ENCODE results near the gene HSPA1B.

The HSPA1B gene

GRCh38 chr6:31858707-31859106 is 31.2 kb downstream of the HSPA1B start:
- Histone ChIP-seq H3K27ac (replicated peaks) (no peak overlapping the region), H3K27me3 (ENCODE audit: insufficient read depth, poor library complexity, severe bottlenecking) (no peaks in the 10 kb centered on the region), H3K4me3 (replicated peaks; ENCODE audit: insufficient read depth, low read length) (no peak overlapping the region)
- no peak for DNase-seq (ENCODE audit: low read depth in 1 of 2, low spot score in 1 of 2)
- TF ChIP-seq CTCF (IDR thresholded peaks at IDR 0.05; ENCODE audit: insufficient read depth, low read length) (no peak), GABPA (IDR thresholded peaks at IDR 0.05; ENCODE audit: low read depth) (no peak), REST (IDR thresholded peaks at IDR 0.05; ENCODE audit: insufficient replicate concordance, low read depth) (no peak), POLR2AphosphoS5 (IDR thresholded peaks at IDR 0.05; ENCODE audit: low read depth) (no peak), SPI1 (IDR thresholded peaks at IDR 0.05; ENCODE audit: borderline replicate concordance, low read depth) (no peak)

GRCh38 chr6:31859923-31860322 is 32.4 kb downstream of the HSPA1B start:
- no peak overlapping the region for H3K27ac ChIP-seq (replicated peaks)
- DNase-seq (ENCODE audit: low read depth in 1 of 2, low spot score in 1 of 2), result no peak
- H3K4me3 ChIP-seq (replicated peaks; ENCODE audit: insufficient read depth, low read length), result no peak overlapping the region
- TF ChIP-seq CTCF (IDR thresholded peaks at IDR 0.05; ENCODE audit: insufficient read depth, low read length), result no peak
- TF ChIP-seq POLR2AphosphoS5 (IDR thresholded peaks at IDR 0.05; ENCODE audit: low read depth), result no peak
- no peak for TF ChIP-seq SPI1 (IDR thresholded peaks at IDR 0.05; ENCODE audit: borderline replicate concordance, low read depth)
- TF ChIP-seq GABPA (IDR thresholded peaks at IDR 0.05; ENCODE audit: low read depth), result no peak
- no peak for TF ChIP-seq REST (IDR thresholded peaks at IDR 0.05; ENCODE audit: insufficient replicate concordance, low read depth)
- no peaks in the 10 kb centered on the region for H3K27me3 ChIP-seq (ENCODE audit: insufficient read depth, poor library complexity, severe bottlenecking)

- no peak for DNase-seq (ENCODE audit: low read depth in 1 of 2, low spot score in 1 of 2)
- H3K27me3 ChIP-seq (ENCODE audit: insufficient read depth, poor library complexity, severe bottlenecking), result no peaks in the 10 kb centered on the region
- no peak overlapping the region for H3K4me3 ChIP-seq (replicated peaks; ENCODE audit: insufficient read depth, low read length)
- no peak for TF ChIP-seq REST (IDR thresholded peaks at IDR 0.05; ENCODE audit: insufficient replicate concordance, low read depth)
- no peak for TF ChIP-seq SPI1 (IDR thresholded peaks at IDR 0.05; ENCODE audit: borderline replicate concordance, low read depth)
- TF ChIP-seq CTCF (IDR thresholded peaks at IDR 0.05; ENCODE audit: insufficient read depth, low read length), result no peak
- no peak for TF ChIP-seq GABPA (IDR thresholded peaks at IDR 0.05; ENCODE audit: low read depth)
- no peak for TF ChIP-seq POLR2AphosphoS5 (IDR thresholded peaks at IDR 0.05; ENCODE audit: low read depth)
- no peak overlapping the region for H3K27ac ChIP-seq (replicated peaks)
Measured at GRCh38 chr6:31860349-31860748, 32.8 kb downstream of the HSPA1B start.
